NB4 (cell line): ENCODE data around the gene ZNF488.

Source experiments
- POLR2A ChIP-seq: IDR thresholded peaks from 2 replicates; pipeline ENCODE4 v1.6.1; 2011; ENCODE audit warnings: mild to moderate bottlenecking; ENCODE audit not compliant: insufficient read length; ENCODE audit errors: extremely low read depth
- TF ChIP-seq, protein P1 (sequence below): IDR thresholded peaks from one replicate; pipeline ENCODE4 v1.5.1; 2012; ENCODE audit warnings: low read depth, low read length
- TF ChIP-seq, protein P2 (sequence below): IDR thresholded peaks from 2 replicates; pipeline ENCODE4 v1.6.1; 2011; ENCODE audit warnings: low read depth, low read length

DNA sequence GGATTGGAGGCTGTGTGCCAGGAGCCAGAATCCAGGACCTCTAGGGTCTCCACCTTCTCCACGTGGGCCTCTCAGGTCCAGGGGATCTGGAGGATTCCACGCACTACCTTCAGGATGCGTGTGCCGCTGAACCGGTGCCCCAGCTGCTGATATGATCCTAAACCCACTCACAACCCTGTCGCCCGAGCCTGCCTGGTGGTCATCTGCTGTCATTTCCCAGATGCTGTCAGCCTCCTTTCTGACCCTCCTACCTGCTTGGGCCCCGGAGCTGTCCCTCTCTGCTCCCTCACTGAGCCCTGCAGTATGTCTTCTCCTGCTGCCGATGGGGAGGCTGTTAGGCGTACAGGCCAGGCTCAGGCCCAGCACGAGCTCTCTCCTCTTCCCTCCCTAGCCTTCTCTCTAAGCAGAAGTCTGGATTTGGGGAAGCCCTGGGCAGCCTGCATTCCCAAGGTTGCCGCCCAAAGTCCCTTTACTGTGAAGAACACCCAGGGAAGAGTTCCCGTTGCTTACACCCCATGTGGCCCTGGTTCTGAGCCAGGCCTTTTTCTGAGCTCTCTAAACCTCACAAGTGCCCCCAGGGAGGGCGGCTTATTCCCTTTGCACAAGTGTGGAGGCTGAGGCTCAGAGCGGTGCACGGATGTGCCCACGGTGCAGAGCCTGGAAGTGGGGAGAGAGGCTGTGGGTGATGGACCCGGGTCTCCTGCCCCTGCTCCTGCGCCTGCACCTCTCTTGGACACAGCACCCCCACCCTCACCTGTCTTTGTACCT, 30.8 kb upstream of the ZNF488 start:
- TF ChIP-seq POLR2A = no peak
- TF ChIP-seq, protein P1, sequence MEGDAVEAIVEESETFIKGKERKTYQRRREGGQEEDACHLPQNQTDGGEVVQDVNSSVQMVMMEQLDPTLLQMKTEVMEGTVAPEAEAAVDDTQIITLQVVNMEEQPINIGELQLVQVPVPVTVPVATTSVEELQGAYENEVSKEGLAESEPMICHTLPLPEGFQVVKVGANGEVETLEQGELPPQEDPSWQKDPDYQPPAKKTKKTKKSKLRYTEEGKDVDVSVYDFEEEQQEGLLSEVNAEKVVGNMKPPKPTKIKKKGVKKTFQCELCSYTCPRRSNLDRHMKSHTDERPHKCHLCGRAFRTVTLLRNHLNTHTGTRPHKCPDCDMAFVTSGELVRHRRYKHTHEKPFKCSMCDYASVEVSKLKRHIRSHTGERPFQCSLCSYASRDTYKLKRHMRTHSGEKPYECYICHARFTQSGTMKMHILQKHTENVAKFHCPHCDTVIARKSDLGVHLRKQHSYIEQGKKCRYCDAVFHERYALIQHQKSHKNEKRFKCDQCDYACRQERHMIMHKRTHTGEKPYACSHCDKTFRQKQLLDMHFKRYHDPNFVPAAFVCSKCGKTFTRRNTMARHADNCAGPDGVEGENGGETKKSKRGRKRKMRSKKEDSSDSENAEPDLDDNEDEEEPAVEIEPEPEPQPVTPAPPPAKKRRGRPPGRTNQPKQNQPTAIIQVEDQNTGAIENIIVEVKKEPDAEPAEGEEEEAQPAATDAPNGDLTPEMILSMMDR = no peak
- TF ChIP-seq, protein P2, sequence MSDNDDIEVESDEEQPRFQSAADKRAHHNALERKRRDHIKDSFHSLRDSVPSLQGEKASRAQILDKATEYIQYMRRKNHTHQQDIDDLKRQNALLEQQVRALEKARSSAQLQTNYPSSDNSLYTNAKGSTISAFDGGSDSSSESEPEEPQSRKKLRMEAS = no peak
